ENCODE data around the gene ADGRG4.
"Not testable (repeated sequence)": the region's sequence is repeated elsewhere in the genome, so short reads cannot be mapped to it uniquely, and the experiment has no call there.

Gene ADGRG4

DNA sequence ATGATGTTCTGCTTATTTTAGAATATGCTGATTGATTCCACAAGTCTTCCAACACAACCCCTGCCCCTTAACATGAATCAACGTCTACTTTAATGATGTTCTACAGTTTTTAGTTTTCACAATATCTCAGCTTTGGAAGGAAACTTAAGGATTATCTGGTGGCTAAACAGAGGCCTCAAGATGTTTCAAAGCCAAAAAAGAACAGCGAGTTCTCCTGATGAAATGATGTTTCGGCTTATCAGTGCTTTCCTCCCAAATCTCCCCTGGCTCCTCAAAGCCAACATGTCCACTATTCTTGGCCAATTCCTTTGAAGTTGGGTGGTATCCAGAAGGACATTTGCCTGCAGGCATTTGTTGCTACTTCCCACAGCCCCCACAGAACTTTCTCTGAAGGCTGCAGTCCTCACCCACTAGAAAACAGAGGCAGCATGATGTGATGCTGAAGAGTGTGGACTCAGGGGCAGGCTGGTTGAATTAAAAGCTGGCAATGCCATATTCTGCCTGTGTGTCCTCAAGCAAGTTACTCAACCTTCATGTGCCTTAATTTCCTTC, 87.3 kb downstream of the ADGRG4 start:
- no peak for DNase-seq (ENCODE audit: low read depth)

DNA sequence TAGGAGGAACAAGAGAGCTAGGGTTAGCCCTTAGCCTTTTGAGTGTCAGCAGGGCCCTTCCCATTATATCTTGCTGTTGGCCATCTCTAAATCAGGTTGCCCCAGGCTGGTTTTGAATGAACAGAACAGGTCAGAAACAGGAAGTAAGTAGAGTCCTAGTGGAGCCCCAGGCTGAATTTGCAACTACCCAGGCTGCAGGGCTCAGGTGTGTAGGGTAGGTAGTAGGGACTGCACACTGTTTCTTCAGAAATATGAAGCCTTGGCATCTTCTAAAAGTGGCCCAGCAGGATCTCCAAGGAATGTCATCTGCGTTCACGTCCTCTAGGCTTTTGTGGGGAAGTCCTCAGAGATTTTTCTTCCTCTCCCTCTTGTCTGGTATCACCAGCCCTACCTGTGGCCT, 90.2 kb downstream of the ADGRG4 start:
- DNase-seq (ENCODE audit: low read depth) = no peak

DNA sequence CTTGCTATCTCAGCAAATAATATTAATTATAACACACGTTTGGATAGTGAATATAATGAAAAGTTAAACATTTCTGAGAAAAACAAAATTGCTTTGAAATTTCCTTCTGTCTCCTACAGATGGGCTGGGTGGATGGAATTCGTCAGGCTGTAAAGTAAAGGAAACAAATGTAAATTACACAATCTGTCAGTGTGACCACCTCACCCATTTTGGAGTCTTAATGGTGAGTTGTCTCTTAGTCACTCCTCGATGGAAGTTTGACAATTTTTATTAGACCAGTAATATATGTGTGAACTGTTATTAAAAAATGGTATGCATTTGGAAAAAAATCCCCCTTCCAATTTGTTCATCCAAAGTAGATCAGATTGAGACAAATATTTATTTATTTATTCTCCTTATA, 94.5 kb downstream of the ADGRG4 start:
- DNase-seq (ENCODE audit: low read depth) = no peak

DNA sequence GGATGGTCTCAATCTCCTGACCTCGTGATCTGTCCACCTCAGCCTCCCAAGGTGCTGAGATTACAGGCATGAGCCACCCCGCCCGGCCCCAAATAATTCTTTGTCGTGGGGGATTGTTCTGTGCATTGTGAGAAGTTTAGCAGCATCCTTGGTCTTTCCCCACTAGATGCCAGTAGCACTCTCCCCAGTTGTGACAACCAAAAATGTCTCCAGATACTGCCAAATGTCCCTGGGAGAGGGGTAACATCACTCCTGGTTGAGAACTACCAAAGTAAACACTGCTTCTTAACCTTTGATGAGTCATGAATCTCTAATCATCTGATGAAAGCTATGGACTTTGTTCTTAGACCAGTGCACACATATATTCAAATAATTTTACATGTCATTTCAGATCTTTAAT, 96.2 kb downstream of the ADGRG4 start:
- DNase-seq (ENCODE audit: low read depth) = no peak

DNA sequence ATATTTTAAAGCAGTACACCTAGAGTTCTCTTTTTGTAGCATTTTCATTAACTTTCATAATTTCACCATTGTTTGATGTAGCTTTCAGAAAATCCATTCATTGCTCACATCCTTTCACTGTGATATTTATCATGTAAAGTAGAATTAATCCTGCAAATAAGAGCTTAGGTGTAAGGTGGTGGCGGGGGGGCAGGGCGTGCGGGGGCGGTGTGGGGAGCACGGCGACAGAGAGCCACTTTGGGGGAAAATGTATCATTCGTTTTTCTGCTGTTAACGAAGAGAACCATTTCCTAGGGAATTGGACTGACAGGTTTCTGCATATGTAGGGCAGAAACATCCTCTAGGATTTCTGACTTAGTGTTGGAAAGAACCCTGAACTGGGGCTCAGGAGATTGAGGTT, 104.4 kb downstream of the ADGRG4 start:
- DNase-seq (ENCODE audit: low read depth) = no peak

DNA sequence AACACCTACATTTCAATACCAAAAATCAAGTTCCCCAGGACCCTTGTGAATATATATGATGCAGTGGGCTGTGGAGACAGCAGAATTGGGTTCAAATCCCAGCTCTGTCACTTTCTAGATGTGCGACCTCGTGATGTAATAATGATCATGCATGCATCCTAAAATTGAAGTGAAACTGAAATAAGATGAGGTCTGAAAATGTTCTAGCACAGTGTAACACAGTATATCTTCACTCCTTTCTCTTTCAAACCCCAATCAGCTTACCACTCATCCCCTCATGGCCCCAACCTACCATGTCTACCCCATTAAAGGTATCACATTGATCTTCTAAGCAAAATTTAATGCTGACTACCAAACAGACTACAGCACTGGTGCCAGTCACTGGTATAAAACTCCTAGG, 117.0 kb downstream of the ADGRG4 start:
- DNase-seq (ENCODE audit: low read depth) = no peak

DNA sequence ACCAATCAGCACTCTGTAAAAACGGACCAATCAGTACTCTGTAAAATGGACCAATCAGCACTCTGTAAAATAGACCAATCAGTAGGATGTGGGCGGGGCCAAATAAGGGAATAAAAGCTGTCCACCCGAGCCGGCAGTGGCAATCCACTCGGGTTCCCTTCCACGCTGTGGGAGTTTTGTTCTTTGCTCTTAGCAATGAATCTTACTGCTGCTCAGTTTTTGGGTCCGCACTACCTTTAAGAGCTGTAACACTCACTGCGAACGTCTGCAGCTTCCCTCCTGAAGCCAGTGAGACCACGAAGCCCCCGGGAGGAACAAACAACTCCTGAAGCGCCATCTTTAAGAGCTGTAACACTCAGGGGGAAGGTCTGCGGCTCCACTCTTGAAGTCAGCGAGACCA, 120.6 kb downstream of the ADGRG4 start:
- DNase-seq (ENCODE audit: low read depth) = no peak

DNA sequence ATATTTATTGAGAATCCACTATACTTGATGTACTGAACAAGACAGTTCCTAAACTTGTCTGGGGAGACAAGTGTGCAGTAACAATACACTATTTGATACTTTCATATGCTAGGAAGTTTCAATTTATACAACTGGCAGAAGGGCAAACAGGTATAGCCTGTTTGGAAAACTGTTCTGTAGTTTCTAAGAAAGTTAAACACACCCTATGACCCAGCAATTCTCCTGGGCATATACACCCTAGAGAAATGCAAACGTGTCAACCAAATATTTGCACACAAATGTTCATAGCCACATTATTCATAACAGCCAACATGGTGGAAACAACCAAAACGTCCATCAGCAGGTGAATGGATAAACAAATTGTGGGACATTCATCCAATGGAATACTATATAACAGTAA, 123.0 kb downstream of the ADGRG4 start:
- DNase-seq (ENCODE audit: low read depth) = no peak

DNA sequence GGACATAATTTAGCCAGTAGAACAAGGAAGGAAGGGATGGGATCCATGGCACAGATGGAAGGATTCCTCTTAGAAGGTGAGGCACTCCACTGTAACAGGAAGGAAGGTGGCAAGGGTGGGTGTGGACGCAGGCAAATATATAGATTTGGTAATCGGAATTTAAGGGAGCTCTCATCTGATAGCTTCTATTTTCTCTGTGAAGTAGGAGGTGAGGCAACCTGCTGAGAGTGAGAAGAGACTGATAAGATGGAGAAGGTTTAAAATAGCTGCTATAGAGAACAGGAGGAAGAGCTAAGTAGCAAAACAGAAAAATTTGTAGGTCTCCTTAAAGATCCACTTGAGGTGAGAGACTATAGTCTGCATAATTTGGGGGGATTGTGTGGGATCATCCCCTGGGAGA, 125.2 kb downstream of the ADGRG4 start:
- no peak for DNase-seq (ENCODE audit: low read depth)

DNA sequence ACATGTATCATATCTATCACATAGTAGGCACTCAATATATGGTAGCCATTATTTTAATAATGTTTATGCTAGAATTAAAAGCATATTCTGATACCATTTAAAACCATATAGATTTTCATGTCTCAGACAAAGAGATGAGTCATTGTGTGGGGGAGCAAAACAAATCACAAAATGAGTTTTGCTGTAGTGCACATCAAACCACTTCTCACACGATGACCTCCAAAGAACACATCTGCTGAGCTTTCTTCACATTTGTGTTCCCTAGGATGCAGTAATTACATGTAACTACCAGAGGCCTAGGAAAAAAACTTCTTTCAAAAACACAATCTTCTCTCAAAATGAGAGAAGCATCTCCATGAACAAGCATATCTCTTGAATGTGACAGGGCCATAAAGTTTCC, 130.9 kb downstream of the ADGRG4 start:
- DNase-seq (ENCODE audit: low read depth) = no peak

DNA sequence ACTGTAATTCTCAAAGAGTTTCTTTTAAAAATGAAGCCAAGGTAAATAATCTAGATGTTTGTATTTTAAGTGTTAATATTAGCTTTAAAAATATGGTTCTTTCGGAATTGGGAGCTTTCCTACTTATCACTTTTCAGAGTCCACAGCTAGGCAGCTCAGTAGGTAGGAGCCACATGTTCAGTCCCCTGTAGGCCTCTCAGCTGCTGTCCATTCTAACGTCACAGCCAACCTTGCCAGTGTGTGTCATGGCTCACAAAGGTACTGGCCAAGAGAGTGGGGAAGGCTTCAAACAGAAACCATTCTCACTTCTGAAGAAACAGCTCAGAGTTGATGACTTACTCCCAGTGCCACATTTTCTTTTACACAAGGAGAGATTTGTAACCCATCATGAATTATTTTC, 137.0 kb downstream of the ADGRG4 start:
- DNase-seq (ENCODE audit: low read depth) = no peak

DNA sequence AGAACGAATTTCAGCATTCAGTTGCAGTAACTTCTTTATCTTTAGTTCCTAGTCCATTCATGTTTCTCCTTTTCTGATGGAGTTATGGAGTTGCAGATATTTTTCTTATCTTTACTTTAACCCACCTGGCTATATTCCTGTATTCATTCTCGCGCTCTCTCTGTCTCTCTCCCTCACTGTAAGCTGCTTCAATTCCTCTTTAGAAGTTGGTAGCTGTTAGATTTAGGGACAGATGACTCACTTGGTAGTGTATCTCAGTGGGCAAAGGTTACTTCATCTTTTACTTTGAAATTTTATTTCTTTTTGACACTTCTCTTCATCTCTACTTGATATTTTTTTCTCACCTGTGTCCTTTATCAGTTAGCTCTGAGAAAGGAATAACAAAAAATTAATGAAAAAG, 137.4 kb downstream of the ADGRG4 start:
- DNase-seq (ENCODE audit: low read depth) = no peak

DNA sequence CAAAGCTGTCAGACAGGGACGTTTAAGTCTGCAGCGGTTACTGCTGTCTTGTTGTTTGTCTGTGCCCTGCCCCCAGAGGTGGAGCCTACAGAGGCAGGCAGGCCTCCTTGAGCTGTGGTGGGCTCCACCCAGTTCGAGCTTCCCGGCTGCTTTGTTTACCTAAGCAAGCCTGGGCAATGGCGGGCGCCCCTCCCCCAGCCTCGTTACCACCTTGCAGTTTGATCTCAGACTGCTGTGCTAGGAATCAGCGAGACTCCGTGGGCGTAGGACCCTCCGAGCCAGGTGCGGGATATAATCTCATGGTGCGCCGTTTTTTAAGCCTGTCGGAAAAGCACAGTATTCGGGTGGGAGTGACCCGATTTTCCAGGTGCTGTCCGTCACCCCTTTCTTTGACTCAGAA, 144.9 kb downstream of the ADGRG4 start:
- not testable (repeated sequence) for DNase-seq (ENCODE audit: low read depth)

DNA sequence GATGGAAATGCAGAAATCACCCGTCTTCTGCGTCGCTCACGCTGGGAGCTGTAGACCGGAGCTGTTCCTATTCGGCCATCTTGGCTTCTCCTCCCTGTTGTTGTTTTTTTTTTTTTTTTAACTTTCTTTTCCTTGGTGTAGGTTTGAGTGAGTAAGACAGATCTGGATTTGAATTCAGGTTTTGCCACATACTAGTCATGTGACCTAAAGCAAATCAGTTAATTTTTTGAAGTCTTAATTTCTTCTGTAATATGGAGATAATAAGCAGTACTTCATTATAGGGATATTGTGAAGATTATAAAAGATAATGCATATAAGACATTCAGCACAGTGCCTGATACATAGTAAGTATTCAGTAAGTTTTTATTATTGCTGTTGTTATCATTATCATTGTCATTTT, 145.4 kb downstream of the ADGRG4 start:
- no peak for DNase-seq (ENCODE audit: low read depth)

DNA sequence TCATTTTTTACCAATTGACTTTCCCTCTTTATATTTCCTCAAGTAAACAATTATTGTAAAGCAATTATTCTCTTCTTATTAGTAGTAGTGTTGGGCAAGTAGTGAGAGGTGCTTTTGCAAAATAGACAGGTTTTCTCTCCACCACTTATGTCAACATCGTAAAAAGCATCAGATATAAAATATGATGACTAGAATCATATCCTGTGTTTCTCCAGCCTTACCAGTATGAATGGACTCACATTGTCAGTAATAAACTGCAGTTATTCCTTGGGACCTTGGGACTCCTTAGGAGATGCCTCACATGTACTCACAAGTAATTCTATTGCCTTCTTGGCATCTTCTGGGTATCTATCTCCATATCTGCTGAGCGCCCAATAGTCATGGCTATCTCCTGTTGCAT, 146.5 kb downstream of the ADGRG4 start:
- no peak for DNase-seq (ENCODE audit: low read depth)

DNA sequence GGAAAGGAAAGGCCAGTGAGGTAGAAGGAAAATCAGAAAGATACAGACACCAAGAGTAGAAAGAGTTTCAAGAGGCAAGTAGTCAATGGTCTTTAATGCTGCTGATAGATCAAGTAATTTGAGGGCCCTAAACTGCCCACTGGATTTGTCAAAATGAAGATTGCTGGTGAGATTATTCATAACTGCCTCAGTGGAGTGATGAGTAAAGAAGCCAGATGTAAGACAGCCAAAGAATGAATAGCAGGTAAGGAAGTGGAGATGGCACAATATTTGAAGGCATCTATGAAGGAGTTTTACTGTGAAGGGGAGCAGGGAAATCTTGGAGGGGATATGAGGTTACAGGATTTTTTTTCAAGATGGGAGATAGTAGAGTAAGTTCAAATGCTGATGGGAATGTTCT, 147.2 kb downstream of the ADGRG4 start:
- no peak for DNase-seq (ENCODE audit: low read depth)

DNA sequence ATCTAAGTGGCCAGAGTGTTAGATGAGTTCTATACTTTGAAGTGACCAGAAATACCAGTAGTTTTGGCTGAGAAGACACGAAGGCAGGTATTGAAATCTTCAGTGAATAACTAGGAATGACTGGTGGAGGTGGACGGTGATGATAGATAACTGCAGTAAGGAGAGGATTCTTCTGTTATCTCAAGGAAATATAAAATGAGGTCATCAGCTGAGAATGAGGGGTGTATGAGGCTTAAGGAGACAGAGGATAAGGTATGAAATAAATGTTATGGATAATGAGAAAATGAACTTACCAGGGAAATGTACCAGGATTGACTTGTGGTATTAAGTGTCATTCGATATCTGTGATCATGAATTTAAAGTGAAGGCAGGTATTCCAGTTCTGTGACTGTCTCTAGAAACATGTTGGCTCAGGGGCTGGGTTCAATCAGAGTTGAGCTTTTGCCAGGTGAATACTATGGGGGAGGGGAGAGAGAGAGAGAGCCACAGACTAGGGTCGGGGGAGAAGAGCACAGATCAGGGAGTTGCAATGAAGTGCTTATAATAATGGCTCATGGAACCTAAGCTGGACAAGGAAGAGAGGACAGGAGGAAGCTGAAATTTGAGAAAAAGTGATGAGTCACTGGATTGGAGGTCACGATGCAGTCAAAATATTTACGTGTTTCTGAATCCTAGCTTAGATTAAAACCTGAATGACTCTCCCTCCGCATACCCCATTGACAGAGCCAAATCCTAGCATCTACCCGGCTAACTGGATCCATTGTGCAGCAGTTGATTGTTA, 149.5 kb downstream of the ADGRG4 start:
- no peak for DNase-seq (ENCODE audit: low read depth)

DNA sequence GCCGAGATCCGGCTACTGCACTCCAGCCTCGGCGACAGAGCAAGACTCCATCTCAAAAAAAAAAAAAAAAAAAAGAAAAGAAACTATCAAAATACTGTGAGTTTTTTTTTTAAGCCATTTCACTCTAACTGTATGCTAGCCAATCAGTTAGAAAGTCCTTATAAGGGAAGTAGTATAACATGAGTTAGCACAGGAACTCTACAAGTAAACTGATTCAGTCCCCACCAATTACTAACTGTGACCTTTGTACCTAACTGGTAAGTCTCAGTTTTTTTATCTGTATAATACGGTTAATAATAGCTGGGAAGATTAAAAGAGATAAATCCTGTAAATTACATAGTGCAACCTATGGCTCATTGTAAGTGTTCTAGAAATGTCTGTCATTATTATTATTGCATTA, 151.9 kb downstream of the ADGRG4 start:
- DNase-seq (ENCODE audit: low read depth) = no peak

DNA sequence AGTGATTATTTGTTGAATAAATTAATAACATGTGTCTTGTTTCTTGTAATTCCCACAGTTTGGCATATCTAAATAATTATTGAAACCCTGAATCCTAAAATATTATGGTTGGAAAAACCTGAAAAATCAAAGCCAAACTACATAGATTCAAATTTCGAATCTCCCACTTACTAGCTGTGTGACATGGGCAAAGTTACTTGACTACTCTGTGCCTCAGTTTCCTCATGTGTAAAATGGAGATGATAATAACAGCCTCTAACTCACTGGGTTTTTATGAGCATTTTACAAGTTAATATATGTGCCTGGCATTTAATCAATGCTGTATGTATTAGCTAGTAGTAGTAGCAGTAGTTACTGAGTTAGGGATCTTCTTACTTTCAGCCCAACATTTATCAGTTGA, 152.4 kb downstream of the ADGRG4 start:
- DNase-seq (ENCODE audit: low read depth) = no peak

DNA sequence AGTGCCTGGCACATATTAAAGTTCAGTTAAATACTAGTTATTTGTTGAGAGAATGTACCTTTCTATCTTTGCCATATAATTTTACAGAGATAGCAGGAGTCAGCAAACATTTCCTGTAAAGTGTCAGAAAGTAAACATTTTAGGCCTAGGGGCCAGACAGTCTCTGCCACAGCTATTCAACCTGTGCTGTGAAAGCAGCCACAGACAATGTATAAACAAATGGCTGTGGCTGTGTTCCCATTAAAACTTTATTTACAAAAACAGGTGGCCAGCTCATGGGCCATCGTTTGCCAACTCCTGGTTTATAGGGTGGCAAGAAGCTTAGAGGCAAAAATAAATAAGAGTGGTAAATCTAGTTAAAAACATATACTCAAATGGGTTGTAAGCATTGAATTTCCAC, 153.0 kb downstream of the ADGRG4 start:
- DNase-seq (ENCODE audit: low read depth) = no peak

DNA sequence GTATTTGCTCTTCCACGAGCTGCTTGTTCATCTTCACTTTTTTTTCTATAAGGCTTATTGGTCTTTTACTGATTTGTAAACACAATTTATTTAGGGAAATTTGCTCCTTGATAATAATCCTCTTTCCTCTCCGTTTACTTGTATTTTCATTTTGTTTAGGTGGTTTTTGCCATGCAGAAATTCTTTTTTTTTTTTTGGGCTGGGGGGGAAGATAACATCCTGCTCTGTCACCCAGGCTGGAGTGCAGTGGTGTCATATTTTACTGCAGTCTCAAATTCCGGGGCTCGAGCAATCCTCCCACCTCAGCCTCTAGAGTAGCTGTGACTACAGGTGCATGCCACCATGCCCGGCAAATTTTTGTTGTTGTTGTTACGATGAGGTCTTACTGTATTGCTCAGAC, 155.4 kb downstream of the ADGRG4 start:
- no peak for DNase-seq (ENCODE audit: low read depth)

DNA sequence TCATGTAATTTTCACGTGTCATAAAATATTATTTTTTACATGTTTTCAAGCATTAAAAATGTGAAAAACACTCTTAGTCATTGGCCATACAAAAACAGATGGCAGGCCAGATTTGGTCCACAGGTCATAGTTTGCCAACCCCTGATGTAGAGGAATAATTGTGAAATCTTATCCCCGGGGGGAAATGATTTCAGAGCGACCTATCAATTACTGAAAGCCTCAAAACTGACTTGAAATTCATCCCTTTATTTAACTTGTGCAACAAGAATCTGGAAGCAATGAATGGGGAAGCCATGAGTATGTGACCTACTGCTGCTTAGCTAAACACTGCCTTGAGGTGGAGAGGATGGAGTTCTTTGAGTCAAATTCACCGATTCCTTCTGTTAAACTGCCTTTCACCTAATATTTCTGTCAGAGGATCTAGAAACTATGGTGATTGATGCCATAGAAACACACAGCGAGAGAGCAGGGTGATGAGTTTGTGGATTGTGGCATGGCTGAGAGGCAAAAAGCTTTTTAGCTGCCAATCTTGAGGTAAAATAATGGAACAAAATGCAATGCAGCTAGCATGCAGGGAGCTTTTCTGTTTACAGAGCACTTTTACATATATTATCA, 156.6 kb downstream of the ADGRG4 start:
- no peak for DNase-seq (ENCODE audit: low read depth)

DNA sequence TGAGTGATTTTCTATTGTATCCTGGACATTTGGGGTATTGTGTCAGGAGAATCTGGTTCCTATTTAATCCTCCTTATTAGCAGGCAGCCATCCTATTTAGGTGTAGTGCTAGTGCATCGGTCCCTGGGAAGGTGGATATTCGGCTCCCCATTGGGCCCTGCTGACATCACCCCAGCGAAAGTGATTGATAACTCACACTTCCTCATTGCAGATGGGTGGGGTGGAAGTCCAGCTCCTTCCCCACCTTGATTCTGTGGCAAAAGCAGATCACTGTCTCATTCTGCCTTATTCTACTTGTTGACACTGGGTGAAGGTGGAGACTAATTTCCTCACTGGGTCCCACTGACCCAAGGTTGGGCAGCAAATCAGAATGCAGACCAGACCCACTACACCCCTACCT, 163.8 kb downstream of the ADGRG4 start:
- DNase-seq (ENCODE audit: low read depth) = no peak
